ENCODE data around the gene ZNF273.

DNA sequence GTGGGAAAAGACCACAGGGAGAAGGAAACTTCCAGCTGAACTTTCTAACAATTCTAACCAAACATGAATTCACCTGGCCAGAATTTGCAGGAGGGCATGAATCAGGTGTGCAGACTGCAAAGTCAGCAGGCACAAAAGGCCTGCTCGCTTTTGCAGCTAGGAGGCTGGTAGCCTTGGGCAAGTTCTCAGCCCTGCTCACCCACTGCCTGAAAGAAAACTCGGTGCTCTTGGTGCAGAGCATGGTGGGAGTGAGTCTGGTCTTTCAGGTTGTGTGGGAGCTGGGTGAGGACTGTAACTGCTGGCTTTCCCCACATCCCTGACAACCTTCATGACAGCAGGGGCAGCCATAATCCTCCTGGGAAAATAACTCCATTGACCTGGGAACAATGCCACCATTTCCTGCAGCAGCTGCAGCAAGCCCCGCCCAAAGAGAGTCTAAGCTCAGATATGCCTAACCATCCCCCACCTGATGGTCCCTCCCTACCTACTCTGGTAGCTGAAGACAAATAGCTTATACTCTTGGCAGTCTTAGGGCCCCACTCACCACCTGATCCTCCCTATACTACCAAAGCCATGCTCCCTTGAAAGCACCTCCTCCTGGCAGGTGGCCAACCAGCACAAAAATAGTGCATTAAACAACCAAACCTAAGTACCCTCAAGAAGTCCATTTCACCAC lies 56.1 kb downstream of the ZNF273 start:
- no peak for TF ChIP-seq EP300 (IDR thresholded peaks at IDR 0.05; ENCODE audit: borderline replicate concordance in 1 of 2, low read depth in 1 of 2, low read length in 1 of 2)
- TF ChIP-seq, protein P1, sequence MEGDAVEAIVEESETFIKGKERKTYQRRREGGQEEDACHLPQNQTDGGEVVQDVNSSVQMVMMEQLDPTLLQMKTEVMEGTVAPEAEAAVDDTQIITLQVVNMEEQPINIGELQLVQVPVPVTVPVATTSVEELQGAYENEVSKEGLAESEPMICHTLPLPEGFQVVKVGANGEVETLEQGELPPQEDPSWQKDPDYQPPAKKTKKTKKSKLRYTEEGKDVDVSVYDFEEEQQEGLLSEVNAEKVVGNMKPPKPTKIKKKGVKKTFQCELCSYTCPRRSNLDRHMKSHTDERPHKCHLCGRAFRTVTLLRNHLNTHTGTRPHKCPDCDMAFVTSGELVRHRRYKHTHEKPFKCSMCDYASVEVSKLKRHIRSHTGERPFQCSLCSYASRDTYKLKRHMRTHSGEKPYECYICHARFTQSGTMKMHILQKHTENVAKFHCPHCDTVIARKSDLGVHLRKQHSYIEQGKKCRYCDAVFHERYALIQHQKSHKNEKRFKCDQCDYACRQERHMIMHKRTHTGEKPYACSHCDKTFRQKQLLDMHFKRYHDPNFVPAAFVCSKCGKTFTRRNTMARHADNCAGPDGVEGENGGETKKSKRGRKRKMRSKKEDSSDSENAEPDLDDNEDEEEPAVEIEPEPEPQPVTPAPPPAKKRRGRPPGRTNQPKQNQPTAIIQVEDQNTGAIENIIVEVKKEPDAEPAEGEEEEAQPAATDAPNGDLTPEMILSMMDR (IDR thresholded peaks at IDR 0.05), result no peak
- TF ChIP-seq RAD21 (IDR thresholded peaks at IDR 0.05; ENCODE audit: low read length), result no peak
- TF ChIP-seq, protein P2, sequence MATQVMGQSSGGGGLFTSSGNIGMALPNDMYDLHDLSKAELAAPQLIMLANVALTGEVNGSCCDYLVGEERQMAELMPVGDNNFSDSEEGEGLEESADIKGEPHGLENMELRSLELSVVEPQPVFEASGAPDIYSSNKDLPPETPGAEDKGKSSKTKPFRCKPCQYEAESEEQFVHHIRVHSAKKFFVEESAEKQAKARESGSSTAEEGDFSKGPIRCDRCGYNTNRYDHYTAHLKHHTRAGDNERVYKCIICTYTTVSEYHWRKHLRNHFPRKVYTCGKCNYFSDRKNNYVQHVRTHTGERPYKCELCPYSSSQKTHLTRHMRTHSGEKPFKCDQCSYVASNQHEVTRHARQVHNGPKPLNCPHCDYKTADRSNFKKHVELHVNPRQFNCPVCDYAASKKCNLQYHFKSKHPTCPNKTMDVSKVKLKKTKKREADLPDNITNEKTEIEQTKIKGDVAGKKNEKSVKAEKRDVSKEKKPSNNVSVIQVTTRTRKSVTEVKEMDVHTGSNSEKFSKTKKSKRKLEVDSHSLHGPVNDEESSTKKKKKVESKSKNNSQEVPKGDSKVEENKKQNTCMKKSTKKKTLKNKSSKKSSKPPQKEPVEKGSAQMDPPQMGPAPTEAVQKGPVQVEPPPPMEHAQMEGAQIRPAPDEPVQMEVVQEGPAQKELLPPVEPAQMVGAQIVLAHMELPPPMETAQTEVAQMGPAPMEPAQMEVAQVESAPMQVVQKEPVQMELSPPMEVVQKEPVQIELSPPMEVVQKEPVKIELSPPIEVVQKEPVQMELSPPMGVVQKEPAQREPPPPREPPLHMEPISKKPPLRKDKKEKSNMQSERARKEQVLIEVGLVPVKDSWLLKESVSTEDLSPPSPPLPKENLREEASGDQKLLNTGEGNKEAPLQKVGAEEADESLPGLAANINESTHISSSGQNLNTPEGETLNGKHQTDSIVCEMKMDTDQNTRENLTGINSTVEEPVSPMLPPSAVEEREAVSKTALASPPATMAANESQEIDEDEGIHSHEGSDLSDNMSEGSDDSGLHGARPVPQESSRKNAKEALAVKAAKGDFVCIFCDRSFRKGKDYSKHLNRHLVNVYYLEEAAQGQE (IDR thresholded peaks at IDR 0.05; ENCODE audit: low read depth, low read length), result no peak
- TF ChIP-seq YY1 (IDR thresholded peaks at IDR 0.05; ENCODE audit: low read depth), result no peak
- TF ChIP-seq TAF1 (IDR thresholded peaks at IDR 0.05; ENCODE audit: borderline replicate concordance, low read depth, low read length), result no peak
- TF ChIP-seq RXRA (IDR thresholded peaks at IDR 0.05; ENCODE audit: borderline replicate concordance, low read depth), result no peak

All from SK-N-SH (cell line).